Islet precursor cell (in vitro differentiated cells): ENCODE measurements around the gene CORO1C.
"Not testable (repeated sequence)": the region's sequence is repeated elsewhere in the genome, so short reads cannot be mapped to it uniquely, and the experiment has no call there.

Experiments used
- DNase-seq: peaks from one replicate; pipeline ENCODE4 v3.0.0-alpha.2; 2018

The CORO1C gene

DNA sequence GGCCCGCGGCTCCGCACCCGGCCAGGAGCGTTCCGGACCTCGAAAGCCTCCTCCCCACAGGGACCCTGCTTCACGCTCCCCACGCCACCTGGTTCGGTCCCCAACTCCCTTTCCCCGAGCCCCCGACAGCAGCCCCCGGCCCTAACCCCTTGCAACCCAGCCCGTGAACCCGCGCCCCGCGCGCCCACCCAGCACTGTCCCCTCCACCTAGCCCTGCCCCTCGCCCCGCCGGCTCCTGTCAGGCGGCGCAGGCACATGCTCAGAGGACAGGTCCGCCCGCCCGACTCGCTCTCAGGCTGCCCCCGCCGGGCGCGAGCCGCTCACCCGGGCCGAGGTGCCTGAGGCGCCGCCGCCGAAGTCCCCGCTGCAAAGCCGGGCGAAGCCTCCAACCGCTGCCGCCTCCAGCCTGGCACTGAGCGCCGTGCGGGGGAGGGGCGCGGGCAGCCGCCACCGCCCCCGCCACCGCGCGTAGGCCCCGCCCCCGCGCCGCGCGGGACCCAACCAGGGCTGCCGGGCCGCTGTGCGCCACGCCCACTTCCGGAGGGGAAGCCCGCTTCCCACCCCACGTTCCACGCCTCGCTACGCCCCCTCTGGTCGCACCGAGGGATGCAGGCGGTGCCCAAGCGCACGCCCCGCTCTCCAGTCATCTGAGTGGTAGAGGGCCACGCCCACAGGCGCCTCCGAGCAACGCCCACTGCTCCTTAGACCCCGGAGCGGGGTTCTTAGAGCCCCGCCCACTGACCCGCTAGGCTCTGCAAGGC, at the start of gene CORO1C:
TSS of gene CORO1C (minus strand) at position 414 of the 761 bp plus-strand sequence. CDS start 30,200 bp downstream, outside the sequence.
- peak; percentile 99 for DNase-seq

DNA sequence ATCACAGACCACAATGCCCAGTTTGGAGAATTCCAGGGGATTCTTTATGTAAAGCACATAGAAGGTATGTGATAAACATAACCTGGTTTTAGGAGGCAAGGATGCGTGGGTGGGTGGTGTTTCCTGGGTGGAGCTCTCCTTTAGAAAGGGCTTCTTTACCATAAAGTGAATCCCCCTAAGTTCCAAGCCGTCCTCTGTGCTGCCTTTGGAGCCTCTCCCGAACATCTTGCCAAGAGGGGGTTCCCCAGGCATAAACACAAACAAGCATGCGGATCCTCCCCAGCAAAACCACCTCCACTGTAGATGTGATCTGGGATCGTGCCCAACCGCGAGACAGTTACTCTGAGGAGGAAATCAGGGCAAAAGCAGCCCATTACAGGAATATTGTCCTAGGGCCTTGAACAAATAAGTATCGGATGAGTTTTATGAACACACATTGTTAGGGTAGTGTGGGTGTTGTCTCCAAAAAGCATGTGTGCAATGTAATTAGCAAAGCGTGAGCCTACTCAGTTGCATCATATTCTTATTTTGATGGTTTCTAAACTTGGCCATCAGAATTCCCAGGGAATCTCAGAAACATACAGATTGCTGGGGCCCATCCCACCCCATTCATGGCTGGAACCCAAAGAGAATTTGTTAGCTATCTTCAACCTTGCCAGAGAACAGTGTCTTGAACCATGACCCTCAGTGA, 48.8 kb upstream of the CORO1C start:
- no peak for DNase-seq

DNA sequence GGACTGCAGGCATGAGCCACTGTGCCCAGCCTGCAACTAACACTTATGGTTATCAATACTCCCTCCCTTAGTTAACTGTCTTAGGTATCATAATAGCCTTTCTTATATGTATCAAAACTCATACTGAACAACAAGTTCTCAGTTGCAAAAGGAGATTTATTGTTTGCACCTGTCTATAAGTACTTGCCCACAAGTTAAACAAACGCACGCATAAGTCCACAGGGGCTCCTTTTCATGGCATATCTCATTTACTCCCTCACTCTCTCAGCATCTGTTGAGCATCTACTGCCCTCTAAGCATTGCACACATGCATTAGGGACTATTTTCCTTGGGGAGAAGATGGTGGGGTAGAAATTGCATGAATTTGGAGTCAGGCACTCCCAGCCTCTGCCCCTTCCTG, 46.7 kb upstream of the CORO1C start:
- DNase-seq = no peak

DNA sequence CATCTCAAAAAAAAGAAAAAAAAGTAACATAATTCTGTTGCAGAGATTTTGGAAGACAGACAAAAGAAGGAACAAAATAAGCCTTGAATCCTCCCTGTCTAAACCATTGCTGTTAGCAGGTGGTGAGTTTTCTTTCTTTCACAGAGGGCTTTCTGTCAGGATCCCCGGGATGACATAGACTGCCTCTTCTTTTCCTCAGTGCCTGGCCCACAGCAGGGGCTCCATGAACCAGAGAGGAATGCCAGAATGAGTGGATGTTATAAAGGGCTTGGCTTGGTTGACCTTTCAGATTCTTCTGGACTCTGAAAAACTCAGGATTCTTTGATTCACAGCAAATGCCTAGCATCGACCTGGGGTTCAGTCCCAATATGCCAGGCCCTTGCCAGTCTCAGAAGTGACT, 45.8 kb upstream of the CORO1C start:
- no peak for DNase-seq

DNA sequence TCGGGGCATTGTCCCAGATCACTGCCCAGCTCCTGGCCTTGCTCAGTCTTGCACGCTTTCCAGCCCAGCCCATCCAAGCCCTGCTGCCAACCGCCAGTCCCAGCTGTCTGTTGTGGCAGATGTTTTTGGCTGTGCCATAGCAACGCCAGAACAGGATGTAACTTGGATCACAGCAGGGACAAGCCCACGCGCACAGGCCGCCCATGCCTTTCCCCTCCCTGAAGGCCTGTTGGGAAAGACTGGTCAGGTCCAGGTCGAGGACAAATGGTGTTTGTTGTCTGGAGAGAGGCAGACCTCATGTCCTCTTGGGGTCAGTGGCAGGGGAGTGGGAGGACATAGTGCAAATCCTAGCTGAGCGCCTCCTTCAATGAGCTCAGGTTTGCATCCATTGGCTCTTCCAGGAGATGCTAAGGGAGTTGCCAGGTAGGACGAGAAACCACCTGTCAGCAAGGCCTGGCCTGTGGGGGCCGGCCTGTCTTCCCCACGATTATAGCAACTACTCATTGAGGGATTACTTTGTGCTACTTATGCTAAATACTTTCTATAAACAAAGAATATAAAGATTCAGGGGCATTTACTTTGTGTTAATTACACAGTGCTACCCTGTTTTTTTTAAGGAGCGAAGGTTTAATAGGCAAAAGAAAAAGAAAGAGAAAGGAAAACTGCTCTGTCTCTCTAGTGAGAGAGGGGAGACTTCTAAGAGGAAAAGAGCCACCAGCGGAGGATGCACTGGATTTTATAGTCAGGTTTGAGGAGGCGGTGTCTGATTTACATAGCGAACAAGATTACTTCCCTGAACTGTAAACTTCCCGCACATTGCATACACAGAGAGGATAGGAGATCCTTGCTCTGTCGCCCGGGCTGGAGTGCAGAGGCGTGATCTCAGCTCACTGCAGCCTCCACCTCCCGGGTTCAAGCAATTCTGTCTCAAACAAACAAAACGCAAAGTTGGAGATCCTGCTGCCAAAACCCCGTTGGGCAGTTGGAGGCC, 42.8 kb upstream of the CORO1C start:
- peak; percentile 87 for DNase-seq

DNA sequence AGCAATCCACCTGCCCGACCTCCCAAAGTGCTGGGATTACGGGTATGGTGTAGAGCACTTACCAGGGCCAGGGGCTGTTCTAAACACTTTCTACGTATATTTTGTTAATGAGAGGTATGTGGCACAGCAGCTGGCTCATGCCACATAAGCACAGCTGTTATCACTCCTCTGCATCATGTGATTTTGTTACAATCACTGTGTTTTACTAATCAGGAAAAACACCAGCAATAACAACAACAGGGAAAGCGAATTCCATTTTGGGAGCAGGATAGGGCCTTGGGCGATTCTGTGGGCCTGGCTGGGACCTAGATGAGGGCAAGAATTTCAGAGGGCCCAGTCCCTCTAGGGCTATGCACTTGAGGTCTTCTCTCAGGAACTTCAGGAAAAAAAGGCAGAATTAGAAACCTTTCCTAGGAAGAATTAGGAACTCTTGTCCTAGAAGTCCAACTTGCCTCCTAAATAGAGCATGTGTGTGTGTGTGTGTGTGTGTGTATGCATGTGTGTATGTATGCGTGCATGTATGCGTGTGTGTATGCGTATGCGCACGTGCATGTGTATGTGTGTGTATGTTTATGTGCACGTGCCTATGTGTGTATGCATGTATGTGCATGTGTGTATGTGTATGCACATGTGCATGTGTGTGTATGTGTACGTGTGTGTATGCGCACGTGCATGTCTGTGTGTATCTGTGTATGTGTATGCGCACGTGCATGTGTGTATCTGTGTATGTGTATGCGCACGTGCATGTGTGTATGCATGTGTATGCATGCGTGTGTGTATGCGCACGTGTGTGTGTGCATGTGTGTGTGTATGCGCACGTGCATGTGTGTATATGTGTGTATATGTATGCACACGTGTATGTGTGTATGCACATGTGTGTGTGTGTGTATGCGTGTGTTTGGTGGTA, 41.8 kb upstream of the CORO1C start:
- no peak for DNase-seq

DNA sequence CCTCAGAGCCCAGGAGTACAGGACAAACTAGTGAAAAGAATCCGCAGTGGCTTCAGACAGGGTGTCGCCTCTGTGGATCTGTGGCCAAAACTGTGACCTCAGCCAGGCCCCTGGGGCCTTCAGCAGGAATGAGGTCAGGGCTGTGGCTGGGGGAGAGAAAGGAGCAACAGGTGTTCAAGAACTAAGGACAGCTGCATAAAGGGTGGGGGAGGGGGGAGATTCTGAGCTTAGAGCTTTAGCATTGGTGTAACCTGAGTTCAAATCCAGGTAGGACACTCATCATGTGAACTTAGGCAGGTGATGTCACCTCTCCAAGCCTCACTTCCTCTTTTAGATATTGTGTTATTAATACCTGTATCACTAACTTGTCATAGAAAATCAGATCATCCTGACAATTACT, 40.9 kb upstream of the CORO1C start:
- DNase-seq = peak; percentile 75

DNA sequence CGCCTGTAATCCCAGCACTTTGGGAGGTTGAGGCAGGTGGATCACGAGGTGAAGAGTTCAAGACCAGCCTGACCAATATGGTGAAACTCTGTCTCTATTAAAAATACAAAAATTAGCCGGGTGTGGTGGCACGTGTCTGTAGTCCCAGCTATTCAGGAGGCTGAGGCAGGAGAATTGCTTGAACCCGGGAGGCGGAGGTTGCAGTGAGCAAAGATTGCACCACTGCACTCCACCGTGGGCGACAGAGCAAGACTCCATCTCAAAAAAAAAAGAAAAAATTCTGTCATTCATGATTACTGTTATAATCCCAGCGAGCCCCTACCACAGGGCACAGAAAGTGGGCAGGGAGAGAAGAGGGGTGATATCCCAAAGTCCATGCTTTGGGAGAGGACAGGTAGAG, 40.5 kb upstream of the CORO1C start:
- DNase-seq = not testable (repeated sequence)

DNA sequence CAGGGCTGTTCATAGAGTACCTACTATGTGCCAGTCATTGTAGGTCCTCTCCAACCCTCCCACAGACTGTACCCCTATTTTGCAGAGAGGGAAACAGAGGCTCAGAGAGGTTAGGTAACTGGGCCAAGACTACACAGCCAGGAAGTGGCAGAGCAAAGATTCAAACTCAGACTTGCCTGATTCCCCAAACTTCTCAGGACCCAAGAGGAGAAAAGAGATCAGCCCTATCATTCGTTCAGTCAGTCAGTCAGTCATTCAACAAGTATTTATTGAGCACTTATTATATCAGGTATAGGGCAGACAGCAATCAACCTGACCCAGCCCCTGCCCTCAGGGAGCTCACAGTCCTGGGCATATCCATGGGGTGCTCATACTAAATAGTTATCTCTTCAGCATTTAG, 39.6 kb upstream of the CORO1C start:
- no peak for DNase-seq

DNA sequence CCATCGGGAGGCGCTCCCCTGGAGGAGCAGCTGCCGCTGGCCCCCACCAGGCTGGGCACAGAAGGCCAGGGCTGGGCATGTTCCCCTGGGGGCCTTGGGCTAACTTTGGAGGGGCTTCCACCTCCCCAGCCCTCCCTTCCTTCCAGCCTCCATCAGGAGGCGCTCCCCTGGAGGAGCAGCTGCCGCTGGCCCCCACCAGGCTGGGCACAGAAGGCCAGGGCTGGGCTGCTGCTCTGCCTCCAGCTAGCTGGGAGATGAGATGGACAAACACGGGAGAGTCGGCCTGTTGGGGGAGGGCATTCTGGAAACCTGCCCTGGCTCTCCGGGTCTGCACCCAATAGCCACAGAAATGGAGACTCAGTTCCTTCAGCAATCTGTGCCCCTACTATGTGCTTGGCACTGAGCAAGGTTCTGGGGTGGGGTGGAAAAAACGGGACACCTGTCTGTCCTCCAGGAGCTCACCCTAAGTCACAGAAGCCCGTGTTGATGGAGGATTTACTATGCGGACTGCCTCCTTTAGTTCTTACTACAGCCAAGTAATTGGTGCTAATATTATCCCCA, 39.0 kb upstream of the CORO1C start:
- no peak for DNase-seq

DNA sequence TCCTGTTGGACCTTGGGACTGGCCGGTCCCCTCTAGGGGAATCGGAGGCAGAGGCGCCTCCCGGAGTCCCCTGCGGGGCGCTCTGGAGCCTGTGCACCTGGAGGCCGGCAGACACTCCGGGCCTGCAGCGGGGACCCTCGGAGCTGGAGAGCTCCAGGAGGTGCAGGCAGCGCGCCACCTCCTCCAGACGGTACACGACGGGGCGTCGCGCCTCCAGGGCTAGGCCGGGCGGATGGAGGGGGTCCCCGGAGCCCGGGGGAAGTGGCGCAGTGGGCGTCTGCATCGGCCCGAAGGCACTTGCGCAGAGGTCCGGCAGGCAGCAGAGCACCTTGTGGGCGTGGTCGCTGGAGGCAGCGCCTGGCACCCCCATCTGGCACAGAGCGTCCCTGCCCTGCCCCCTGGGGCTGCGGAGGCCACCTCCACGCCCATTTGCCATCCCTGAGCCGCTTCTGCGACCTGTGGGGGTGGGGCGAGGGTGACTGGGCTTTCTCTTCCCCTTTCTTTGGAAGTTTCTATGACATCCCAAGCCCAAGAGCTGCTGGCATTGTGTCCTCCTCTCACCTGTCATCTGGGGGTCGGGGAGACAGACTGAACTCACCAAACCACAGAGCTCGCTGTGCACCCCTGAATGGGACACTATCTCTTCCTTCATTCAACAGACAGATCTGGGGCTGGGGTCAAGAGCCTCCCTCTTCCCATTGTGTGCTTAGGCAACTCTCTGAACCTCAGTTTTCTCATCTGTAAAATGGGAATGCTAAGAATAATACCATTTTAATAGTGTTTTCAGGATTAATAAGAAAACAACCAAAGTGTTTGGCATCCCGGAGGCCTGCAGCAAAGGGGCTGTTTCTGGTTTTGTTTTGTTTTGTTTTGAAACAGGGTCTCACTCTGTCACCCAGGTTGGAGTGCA, 37.5 kb upstream of the CORO1C start:
- DNase-seq = peak; percentile 81

DNA sequence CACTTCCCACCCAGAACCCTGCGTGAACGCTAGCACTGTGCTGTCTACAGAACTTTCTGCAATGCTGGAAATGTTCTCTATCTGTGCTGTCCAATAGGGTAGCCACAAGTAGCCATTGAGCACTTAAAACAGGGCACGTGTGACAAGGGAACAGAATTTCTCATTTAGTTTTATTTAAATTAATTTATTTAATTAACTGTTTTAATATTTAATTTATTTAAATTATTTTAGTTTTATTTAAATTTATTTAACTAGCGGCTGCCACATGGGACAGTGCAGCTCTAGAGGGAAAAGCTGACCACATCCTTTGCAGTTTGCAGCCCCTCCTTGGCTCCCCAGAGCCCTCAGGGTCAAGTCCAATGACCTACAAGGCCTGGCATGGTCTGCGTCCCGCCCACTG, 35.0 kb upstream of the CORO1C start:
- no peak for DNase-seq

DNA sequence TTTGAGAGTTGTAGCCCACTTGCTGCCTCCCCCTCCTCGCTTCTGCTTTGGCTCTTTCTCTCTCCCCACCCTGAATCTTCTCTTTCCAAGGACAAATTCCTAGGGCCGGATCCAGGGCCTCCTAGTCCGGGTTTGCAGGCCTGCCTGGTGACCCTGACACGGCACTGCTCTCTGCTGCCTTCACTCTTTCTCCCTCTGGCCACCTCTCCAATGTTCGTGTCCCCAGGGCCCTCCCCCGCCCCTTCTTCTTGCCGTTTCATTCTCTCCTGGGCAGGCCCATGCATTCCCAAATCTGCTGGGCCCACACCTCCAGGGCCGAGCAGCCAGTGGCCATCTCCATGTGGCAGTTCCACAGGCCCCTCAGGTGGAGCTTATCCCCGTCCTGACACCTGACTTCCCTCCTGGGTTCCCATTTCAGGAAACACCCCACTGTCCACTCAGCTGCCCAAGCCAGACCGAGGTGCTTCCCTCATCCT, 34.0 kb upstream of the CORO1C start:
- DNase-seq = no peak

DNA sequence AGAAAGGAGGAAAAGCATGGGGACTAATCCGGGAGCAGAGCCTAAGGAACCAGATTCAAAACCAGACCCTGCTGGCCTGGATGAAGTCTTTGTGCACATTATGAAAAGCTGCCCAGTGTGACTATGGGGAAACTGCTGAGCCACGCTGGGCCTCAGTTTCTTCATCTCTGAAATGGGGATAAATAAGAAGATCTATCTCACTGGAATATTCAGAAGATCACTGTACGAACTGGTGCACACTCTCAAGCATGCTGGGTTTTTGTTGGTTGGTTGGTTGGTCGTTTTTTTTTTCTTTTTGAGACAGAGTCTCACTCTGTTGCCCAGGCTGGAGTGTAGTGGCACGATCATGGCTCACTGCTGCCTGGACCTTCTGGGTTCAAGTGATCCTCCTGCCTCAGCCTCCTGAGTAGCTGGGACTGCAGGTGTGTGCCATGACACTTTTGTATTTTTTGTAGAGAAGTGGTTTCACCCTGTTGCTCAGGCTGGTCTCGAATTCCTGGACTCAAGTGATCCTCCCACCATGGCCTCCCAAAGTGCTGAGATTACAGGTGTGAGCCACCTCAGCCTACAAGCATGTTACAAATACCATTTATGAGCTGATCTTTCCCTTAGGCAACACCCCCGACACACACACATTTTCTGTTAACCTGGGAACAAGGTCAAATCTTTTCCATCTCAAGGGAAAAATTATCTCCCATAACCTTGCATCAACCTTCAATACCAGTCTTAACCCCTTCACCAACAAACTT, 33.4 kb upstream of the CORO1C start:
- no peak for DNase-seq

DNA sequence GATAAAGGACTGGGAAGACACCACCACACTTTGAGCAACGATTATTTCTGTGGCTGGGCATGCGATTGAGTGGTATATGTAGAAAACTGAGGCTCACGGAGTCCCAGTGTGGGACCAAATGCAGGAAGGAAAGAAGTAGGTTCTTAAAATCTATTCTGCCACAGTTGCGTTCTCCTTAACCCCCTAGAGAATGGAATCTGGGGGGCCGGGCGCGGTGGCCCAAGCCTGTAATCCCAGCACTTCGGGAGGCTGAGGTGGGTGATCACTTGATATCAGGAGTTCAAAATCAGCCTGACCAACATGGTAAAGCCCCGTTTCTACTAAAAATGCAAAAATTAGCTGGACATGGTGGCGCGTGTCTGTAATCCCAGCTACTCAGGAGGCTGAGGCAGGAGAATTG, 29.9 kb upstream of the CORO1C start:
- DNase-seq = no peak

DNA sequence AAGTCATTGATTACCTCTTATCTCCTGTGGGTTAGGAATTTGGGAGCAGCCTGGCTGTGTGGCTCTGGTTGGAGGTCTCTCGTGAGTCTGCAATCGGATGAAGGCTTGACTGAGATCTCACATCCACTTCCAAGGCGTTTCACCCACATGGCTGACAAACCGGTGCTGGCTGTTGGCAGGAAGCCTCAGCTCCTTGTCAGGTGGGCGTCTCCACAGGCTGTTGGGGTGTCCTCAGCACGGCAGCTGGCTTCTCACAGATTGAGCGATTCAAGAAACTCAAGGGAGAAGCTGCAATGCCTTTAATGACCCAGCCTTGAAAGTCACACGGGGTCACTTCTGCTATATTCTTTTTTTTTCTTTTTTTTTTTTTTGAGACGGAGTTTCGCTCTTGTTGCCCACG, 28.6 kb upstream of the CORO1C start:
- no peak for DNase-seq

DNA sequence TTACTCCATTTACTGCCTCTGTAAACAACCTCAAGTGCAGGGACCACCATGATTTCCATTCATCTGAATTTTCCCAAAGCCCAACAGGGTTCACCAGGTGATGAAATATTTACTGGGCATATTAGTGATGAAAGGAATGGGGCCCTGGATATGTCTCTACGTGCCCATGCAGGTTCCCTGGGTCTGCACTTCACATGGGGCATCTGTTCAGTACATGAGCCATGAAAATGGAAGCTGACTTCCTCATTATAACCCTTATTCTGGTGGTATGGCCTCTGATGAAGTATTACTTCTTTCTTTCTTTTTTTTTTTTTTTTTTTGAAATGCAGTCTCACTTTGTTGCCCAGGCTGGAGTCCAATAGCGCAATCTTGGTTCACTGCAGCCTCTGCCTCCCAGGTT, 26.5 kb upstream of the CORO1C start:
- no peak for DNase-seq

DNA sequence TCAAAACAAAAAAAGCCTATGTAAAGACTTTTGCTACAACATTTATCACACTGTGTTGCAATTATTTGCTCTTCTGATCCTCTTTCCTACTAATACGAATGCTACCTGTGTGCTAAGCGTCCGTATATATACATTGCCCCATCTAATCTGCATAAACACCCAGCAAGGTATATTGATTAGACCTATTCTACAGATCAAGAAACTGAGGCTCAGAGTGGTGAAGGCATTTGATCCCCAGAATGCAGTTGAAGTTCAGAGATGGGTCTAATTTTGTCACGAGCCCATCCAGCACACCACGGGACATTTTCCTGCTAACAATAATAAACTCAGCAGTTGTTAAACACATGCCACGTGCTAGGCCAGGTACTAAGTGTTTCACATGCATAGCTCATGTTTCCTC, 25.1 kb upstream of the CORO1C start:
- no peak for DNase-seq

DNA sequence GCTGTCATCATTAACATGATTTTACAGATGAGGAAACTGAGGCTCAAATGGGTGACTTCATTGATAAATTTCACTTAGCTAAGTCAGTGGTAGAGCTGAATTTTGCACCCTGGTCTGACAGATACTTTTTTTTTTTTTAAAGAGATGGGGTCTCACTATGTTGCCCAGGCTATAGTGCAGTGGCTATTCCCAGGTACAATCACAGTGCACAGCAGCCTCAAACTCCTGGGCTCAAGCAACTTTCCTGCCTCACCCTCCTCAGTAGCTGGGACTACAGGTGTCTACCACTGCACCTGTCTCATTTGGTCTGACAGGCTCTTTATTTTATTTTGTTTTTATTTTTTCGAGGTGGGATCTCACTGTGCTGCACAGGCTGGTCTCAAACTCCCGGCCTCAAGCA, 24.2 kb upstream of the CORO1C start:
- no peak for DNase-seq

DNA sequence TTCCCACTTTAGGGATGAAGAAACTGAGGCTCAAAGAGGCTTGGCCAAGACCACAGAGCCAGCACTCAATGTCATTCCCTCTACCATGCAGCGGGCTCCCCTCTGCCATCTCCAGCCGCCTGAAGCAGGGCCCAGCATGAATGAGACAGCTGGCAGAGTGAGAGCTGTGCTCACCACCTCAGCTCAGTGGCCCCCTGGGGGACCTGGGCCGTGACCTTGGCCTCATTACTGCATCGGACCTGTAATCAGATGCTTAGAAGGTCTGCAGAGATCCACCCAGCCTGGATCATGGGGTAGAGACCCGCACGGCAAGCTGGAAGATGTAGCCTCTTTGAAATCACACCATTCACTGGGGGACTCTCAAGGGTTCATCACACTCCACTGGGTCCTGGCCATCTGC, 22.7 kb upstream of the CORO1C start:
- no peak for DNase-seq
